Endothelial cell of umbilical vein (primary cell): ENCODE results near the gene HSD17B8.

Source experiments
- JUN ChIP-seq: IDR thresholded peaks from 2 replicates; pipeline ENCODE4 v1.6.1; 2011; ENCODE audit warnings: borderline replicate concordance, low read depth; ENCODE audit not compliant: insufficient read length, insufficient read depth
- POLR2A ChIP-seq: IDR thresholded peaks from 2 replicates; pipeline ENCODE4 v1.6.1; 2012; ENCODE audit warnings: low read depth, mild to moderate bottlenecking, control low read depth, low read length
- POLR2AphosphoS5 ChIP-seq: IDR thresholded peaks from 2 replicates; pipeline ENCODE4 v1.6.1; 2012; ENCODE audit warnings: low read depth, mild to moderate bottlenecking, control low read depth, low read length, moderate library complexity; ENCODE audit not compliant: insufficient read depth
- TF ChIP-seq, protein P1 (sequence below), 2 donors: IDR thresholded peaks; 1 replicate in 1 of 2; 2 replicates in 1 of 2; pipeline ENCODE4 v1.5.1; 2011; ENCODE audit warnings: low read length in 2 of 2, mild to moderate bottlenecking in 2 of 2, moderate library complexity in 2 of 2, control low read depth in 1 of 2, inconsistent platforms in 1 of 2, low read depth in 1 of 2; ENCODE audit not compliant: insufficient read depth in 1 of 2; ENCODE audit errors: extremely low read depth in 1 of 2
- TF ChIP-seq, protein P2 (sequence below): IDR thresholded peaks from 2 replicates; pipeline ENCODE4 v1.6.1; 2011; ENCODE audit not compliant: insufficient read depth, insufficient read length

DNA sequence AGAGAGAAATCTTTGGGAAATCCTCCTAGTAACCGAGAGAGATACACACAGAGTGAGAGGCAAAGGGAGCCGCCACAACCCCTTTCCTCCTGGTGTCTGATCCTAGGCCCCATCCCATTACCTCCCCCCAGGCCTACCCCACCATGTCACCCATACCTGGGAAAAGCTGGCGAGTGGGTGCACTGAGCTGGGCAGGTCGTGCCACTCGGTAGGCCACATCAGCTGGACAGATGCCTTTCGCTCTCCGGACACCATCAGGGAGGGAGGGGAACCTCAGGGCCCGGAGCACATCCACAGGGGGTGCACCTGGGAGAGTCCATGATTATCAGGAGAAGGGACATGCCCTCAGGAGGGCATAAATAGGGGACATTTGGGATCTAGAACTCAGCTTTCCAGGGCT, 15.3 kb upstream of the HSD17B8 start:
- TF ChIP-seq POLR2A: no peak
- TF ChIP-seq, protein P1, sequence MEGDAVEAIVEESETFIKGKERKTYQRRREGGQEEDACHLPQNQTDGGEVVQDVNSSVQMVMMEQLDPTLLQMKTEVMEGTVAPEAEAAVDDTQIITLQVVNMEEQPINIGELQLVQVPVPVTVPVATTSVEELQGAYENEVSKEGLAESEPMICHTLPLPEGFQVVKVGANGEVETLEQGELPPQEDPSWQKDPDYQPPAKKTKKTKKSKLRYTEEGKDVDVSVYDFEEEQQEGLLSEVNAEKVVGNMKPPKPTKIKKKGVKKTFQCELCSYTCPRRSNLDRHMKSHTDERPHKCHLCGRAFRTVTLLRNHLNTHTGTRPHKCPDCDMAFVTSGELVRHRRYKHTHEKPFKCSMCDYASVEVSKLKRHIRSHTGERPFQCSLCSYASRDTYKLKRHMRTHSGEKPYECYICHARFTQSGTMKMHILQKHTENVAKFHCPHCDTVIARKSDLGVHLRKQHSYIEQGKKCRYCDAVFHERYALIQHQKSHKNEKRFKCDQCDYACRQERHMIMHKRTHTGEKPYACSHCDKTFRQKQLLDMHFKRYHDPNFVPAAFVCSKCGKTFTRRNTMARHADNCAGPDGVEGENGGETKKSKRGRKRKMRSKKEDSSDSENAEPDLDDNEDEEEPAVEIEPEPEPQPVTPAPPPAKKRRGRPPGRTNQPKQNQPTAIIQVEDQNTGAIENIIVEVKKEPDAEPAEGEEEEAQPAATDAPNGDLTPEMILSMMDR (IDR thresholded peaks at IDR 0.05; ENCODE audit: extremely low read depth in 1 of 2, insufficient read depth in 1 of 2, low read depth in 1 of 2, low read length in 2 of 2): no peak
- no peak for TF ChIP-seq JUN
- no peak for TF ChIP-seq POLR2AphosphoS5
- TF ChIP-seq, protein P2, sequence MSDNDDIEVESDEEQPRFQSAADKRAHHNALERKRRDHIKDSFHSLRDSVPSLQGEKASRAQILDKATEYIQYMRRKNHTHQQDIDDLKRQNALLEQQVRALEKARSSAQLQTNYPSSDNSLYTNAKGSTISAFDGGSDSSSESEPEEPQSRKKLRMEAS: no peak
